Coronary artery (tissue), 2 donors: ENCODE measurements around the gene RERE.

Experiments used
- DNase-seq: peaks from one replicate; pipeline ENCODE4 v3.0.0-alpha.2; 2017; ENCODE audit warnings: low spot score
- H3K27ac ChIP-seq, 2 donors: fragments of 200-600 bp; sonication (generic); one replicate each; pipeline ENCODE4 v1.5.1; 2016 to 2019
- H3K4me3 ChIP-seq: fragments of 200-600 bp; sonication (generic); 2 replicates; pipeline ENCODE4 v1.5.1; 2016; ENCODE audit warnings: mild to moderate bottlenecking, moderate library complexity
- CTCF ChIP-seq: fragments of 200-600 bp; sonication (generic); IDR thresholded peaks from one replicate; pipeline ENCODE4 v1.5.1; 2019; ENCODE audit warnings: antibody characterized with exemption

RERE gene

DNA sequence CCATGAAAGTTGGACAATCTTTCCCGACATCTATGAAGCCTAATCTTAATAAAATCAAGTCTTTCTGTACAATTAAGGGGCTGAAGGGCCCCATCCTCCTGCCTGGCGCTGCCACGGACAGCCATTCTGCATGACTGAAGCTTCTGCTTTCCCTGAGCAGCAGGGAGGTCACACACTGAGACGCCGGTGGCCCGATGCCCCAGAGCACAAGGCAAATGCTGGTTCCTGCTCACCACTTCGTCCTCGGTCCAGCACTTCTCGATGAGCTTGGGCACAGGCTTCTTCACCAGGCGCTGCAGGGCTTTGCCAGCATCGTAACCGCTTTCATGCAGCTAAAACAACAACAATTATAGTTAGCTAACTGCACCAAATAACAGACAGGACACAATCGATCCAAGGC lies 351.7 kb downstream of the RERE start:
- H3K27ac ChIP-seq: no peak overlapping the region
- DNase-seq: no peak
- no peak for TF ChIP-seq CTCF
- H3K4me3 ChIP-seq: no peak overlapping the region

GRCh38 chr1:8465013-8465412 lies 352.4 kb downstream of the RERE start:
- TF ChIP-seq CTCF: no peak
- no peak for DNase-seq
- H3K27ac ChIP-seq: no peak overlapping the region
- H3K4me3 ChIP-seq: no peak overlapping the region

GRCh38 chr1:8464377-8464776 lies 353.1 kb downstream of the RERE start:
- H3K4me3 ChIP-seq: no peak overlapping the region
- H3K27ac ChIP-seq: peak overlapping the region; percentile 59 to 78
- no peak for TF ChIP-seq CTCF
- no peak for DNase-seq

DNA sequence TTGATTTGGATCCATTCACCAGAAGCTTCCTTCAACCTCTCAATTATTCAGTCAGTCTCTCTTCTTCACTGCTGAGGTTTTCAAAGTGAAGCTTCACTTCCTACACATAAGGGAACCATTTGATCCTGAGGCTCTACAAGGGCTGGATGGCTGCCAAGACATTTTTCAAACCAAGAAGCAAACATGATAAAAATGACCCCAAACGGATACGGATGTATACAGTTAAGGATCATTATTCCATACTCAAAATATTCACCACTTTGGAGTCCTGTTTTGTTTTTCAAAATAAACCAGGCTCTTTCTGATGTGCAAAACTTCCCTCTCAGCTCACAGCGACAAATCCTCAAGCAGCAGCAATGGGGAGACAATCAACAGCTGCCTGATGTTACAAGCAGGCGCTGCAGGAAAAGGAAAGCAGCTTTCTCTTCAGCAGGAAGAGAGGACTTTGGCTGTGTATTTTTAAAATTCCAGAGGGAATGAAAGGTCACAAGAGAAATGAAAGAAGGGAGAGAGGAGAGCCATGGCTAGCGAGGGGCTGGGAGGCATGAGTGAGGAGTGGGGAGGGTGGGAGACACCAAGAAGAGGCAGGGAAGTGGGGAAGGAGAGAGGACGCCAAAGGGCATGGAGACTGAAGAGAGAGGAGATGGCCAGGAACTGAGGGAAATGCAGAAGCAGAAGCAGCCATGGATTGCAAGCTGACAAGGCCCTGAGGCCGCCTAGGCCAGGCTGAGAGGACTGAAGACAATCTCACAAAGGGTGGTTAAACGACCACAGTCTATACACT lies 354.1 kb downstream of the RERE start:
- DNase-seq: no peak
- H3K27ac ChIP-seq: peak overlapping the region; percentile 59 to 78
- peak overlapping the region; percentile 23 for H3K4me3 ChIP-seq
- TF ChIP-seq CTCF: no peak

- DNase-seq: no peak
- TF ChIP-seq CTCF: no peak
- H3K27ac ChIP-seq: peak overlapping the region; percentile 59 to 74
- H3K4me3 ChIP-seq: no peak overlapping the region
Measured at GRCh38 chr1:8462371-8462892, 355.0 kb downstream of the RERE start.

DNA sequence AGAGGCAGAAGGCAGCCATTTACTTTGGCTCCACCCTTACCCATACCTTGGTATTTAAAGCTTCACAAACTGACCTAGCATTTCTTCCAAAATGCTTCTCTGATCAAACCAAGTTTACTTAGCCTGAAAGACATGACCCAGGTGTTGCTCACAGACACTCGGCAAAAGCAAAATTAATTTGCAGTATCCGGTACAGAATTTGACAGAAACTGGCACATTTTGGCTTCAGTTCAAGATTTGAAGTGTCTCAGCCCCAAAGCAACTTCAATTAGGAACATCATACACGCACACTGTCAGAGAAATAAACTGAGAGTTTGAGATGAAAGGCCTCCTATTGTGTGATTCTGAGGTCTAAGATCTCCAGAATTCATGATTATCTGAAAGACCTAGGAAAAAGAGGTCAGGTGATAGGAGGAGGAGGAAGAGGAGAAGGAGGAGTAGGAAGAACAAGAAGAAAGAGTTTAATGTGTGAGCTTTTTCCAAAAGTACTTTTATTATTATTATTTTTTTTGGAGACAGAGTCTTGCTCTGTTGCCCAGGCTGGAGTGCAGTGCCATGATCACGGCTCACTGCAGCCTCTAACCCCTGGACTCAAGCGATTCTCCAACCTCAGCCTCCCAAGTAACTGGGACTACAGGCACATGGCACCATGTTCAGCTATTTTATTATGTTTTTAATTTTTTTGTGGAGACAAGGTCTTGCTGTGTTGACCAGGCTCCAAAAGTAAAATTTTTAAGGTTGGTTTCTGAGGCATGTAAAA lies 355.9 kb downstream of the RERE start:
- Histone ChIP-seq H3K4me3 (no peak overlapping the region), H3K27ac (peak overlapping the region in 1 of 2 donors; percentile 12)
- DNase-seq: no peak
- no peak for TF ChIP-seq CTCF
